Left lobe of liver (tissue), 2 donors: ENCODE measurements around the gene ALCAM. TPM values are rescaled to one million over a fixed set of nuclear protein-coding genes. Genes with fewer than 3 reads are reported as not detected.

ENCODE experiments used
- ATAC-seq: fragments of 200-7000 bp; cut with Tn5 transposase; one replicate; pipeline ENCODE4 v1.9.1; 2020; ENCODE audit warnings: mild to moderate bottlenecking, moderate library complexity
- DNase-seq: peaks from one replicate; pipeline ENCODE4 v3.0.0-alpha.2; 2020; ENCODE audit warnings: low spot score
- total RNA-seq: library from RNA; stranded (reverse); gene quantifications from one replicate; pipeline ENCODE4 v1.2.1, GENCODE V29; 2021
- donor health status: DM: no; HTN: no; CAD: no; lungs with moderate emphysema.
- donor health status: DM: no; HTN: yes; CAD: no.

ALCAM gene
- total RNA-seq, 1 donor from 2014 or later, result 25.0 TPM

- no peak for DNase-seq
- peak; percentile 39 for ATAC-seq
Observed at GRCh38 chr3:105466495-105467404, 100.0 kb downstream of the ALCAM start.

DNA sequence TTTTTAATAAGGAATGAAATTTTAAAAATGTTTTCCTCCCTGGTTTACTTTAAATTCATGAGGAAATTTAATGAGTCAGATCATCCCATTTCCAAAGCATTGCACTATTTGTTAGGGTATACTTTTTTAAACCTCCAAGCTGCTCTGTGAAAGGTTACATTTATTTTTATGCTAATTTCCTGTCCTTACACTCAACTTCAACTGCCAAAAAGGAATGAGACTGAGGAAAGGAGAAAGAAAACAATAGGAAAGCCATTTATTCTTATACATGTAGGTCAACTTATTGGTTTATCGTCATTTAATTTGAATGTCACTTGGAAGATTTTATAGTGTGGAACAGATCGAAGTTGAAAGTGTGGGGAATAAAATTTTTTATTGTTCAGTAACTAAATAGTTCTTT, 104.1 kb downstream of the ALCAM start:
- ATAC-seq (no peak), DNase-seq (no peak)

GRCh38 chr3:105473521-105474223, 107.0 kb downstream of the ALCAM start:
- DNase-seq, result no peak
- ATAC-seq, result no peak

DNA sequence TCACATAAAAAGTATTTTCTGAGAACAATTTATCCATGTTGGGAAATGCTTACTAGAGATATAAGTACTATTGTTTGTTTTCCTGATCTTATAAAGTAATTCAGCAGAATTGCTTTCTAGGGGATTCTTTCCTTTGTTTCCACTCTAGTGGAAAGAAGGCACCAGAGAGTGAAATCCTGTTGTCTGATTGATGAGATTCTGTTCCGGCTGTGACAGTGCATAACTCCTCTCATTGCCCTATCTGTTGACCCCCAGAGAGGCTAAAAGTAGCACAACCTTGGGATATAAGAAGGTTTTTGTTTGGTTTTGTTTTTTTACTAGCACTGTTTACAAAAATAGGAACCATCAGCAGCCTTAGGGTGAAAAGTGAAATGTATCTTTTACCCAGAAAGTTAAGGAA, 114.1 kb downstream of the ALCAM start:
- DNase-seq (no peak), ATAC-seq (no peak)

- ATAC-seq (no peak), DNase-seq (no peak)
Observed at GRCh38 chr3:105483476-105483875, 116.8 kb downstream of the ALCAM start.

DNA sequence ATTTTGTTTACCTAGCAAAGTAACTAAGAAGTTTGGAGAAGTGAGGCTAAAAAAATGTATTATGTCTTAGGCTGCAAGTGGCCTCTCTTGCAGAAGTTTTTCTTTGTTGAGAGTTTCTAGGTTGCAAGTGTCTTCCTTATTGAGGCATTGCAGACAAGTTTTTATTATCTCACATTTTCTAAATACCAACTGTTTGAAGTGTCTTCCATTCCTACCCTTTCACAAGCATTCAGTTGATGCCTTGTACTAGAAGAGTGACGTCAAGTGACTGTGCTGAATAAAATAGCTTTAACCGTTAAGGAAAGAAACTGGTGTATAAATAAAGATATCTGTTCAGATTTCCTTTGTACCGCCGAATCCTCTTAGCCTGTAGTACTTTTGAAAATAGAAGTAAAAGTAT, 123.3 kb downstream of the ALCAM start:
- no peak for DNase-seq
- ATAC-seq, result no peak

GRCh38 chr3:105493305-105493892, 126.7 kb downstream of the ALCAM start:
- ATAC-seq (no peak), DNase-seq (no peak)

- DNase-seq (no peak), ATAC-seq (no peak)
Observed at GRCh38 chr3:105495021-105495420, 128.3 kb downstream of the ALCAM start.

DNA sequence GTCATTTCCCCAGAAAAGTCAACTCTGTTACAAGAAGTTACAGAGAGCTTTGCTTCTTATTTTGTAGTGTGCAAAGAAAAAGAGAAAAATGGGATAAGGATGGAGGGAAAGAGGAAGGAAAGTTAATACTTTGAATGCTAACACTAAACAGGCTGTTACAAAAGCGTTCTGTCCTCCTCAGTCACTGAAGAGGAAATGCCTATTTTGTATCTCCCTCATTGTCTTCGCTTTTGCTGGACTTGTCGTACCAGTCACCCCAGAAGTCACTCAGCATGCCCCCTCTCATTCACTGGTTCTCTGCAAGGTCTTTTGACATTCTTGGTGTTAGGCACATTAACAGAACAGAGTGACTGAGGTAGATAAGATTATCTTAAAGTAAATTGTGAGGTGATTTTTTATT, 129.6 kb downstream of the ALCAM start:
- no peak for DNase-seq
- ATAC-seq, result no peak

DNA sequence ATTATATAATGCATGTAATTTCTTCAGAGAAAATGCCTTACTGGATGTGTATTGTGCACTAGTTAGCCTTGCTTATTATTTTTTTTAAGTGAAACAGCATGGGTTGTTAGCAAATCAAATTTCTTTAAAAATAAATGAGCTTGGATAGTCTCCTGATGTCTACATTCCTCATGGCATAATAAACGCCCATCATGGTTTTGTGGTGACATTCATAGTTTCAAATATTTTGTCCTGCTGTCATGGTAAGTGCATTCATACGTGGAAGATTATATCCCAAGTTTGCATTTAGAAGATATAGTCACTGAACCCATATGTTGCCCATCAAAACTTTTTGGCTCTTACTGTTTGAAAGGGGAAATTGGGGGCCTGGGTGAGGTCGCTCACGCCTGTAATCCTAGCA, 130.7 kb downstream of the ALCAM start:
- DNase-seq (no peak), ATAC-seq (no peak)

- DNase-seq, result no peak
- ATAC-seq, result no peak
Observed at GRCh38 chr3:105499961-105500360, 133.3 kb downstream of the ALCAM start.

- DNase-seq, result peak; percentile 70
- peak; percentile 65 for ATAC-seq
Observed at GRCh38 chr3:105502333-105502732, 135.6 kb downstream of the ALCAM start.

- DNase-seq (no peak), ATAC-seq (peak; percentile 85)
Observed at GRCh38 chr3:105503191-105503593, 136.5 kb downstream of the ALCAM start.

- peak; percentile 46 for DNase-seq
- peak; percentile 43 for ATAC-seq
Observed at GRCh38 chr3:105504440-105504951, 137.8 kb downstream of the ALCAM start.

DNA sequence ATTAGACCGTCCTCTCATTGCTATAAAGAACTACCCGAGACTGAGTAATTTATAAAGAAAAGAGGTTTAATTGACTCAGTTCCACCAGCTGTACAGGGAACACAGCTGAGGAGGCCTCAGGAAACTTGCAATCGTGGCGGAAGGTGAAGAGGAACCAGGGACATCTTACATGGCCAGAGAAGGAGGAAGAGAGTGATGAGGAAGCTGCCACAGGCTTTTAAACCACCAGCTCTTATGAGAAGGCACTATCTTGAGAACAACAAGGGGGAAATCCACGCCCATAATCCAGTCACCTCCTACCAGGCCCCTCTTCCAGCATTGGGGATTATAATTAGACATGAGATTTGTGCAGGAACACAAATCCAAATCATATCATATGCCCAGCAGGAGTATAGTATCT, 138.5 kb downstream of the ALCAM start:
- ATAC-seq, result no peak
- DNase-seq, result no peak

DNA sequence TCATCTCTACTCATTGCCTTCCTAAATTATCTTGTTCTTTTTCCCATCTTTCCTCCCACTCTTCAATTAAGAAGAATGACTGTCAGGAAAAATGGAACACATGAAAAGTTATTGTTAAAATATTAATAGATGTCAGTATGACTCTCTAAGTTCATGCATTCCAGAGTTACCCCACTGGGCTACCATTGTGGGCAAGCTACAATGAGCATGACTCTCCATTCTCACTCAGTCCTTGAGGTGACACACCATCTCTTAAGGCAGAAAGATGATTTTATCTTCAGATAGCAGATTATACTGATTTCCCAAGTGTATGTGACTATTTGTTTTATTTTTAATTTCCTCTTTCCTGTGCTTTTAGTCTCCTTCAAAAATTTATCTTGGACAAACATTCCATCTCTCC, 144.3 kb downstream of the ALCAM start:
- ATAC-seq, result no peak
- no peak for DNase-seq

DNA sequence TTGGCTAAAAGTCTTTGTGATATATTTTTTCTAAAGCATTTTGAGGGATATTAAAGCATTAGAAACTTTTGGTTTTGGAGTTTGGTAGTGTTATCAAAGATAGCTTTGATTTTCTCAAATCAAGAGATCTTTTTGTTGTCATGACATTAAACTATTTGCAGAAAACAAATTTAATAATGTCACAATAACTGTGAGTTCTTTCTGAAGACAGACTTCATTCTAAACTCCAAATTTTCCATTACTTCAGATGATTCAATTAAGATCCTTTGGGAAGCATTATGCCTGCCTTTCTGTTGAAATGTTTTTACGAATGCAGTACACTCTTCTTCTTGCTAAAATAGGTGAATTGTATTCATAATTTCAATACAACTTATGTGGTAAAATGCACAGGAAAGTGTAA, 145.4 kb downstream of the ALCAM start:
- ATAC-seq (no peak), DNase-seq (no peak)

DNA sequence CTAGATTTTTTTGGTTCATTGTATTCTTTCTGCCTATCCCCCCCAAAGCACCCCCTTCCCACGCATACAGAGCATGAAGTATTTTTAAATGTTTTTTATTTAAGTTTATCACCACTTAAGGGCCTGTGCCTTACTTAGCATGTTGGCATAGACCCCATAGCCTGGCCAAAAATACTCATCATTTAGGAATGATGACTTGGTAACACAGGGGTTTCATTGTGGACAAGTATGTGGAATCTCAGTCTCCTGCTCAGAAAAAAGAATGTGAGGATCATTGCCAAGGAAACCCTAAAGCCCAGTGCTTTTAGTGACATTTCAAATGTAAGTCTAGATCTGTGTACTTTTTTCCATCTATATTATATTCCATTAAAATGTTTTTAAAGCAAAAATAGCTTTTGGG, 146.3 kb downstream of the ALCAM start:
- DNase-seq, result no peak
- no peak for ATAC-seq

DNA sequence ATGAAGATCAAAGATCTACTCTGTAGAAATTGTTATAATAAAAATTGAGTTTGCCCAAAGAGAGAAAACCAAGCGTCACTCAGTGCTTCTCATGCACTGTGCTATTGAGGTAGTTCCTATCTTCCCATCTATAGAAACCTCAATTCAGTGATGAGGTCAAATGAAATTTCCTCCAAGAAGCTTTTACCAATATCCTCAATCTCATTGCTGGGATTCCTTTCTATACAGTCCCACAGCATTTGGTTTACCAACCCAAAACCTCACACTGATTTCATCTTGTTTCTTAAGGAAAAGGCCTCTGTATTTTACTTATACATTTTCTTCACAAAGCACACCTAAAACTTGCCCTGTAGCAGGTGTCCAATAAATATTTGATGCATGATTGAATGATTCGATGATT, 147.2 kb downstream of the ALCAM start:
- ATAC-seq (no peak), DNase-seq (no peak)

DNA sequence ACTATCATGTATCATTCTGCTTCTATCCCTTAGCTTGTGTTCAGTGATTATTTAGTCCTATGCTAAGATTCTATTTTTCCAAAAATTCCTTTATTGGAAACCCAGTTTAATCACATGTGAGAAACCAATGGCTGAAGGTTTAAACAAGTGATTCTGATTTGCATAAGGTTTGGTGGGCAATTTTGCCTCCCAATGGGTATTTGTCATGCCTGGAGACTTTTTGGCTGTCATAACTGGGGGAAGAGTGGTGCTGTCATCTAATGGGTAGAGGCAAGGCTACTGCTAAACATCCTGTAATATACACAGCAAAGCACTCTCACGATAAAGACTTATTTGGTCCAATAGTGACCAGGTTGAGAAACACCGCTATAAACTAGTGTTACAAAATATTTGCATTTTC, 148.7 kb downstream of the ALCAM start:
- no peak for DNase-seq
- no peak for ATAC-seq

DNA sequence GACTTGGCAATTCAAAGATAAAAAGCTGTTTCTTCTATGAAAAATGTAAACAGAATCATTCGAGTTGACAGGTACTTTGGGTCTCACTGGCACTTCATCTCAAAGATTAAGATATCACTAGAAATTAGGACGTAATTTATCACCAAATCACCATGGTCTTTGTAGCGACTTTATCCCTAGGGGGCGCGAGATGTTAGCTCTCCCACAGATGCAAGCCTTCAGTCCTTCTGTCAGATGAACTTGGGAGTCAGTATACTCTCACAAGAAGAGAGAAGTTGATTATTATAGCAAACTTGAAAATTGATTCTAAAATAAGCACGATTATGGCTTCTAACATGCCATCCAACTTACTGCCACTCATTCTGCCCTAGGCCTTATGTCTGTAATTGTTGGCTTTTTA, 150.3 kb downstream of the ALCAM start:
- DNase-seq (no peak), ATAC-seq (peak; percentile 43)

- no peak for DNase-seq
- ATAC-seq, result peak; percentile 54
Observed at GRCh38 chr3:105518203-105518602, 151.5 kb downstream of the ALCAM start.
